ENCODE data around the gene PIK3R6. TPM values are rescaled to one million over a fixed set of nuclear protein-coding genes. Genes with fewer than 3 reads are reported as not detected.

Gene PIK3R6
- total and polyA plus RNA-seq, 2 of the 13 experiments (the other 11 are each of a cell fraction or from before 2014, with no cell fraction given): not detected

DNA sequence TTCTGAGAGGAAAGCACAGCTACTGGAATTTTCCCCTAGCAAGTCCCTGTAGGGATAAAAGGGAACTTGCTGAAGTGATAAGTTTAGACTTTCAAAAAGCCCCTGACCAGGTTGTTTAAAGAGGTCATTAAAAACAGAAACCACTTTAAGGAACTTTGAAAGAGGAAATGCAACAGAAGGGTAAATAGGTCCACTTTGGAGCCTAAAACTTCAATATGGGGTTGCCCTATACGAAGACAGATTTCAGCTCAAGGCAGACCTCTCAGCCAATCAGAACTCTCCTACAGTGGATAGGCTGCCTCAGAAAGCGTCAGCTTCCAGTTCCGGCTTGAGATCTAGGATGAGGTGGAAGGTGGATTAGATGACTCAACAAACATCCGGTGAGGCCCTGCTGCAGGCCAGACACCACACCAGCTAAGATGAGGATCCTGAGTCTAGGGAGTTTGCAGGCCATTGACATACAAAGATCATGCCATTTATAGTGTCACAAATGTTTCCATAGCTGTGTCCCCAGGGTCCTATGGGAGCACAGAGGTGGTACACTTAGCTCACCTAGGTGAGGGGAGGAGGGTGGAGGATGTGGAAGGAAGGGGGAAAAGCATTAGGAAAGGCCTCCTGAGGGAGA, 60.4 kb downstream of the PIK3R6 start:
- Histone ChIP-seq H3K9ac (ENCODE audit: insufficient read depth, low read depth, low read length) (no peak overlapping the region), H3K4me3 (replicated peaks in 1 of 3; ENCODE audit: insufficient read depth in 1 of 3, low read depth in 2 of 3, low read length in 3 of 3) (no peak overlapping the region), H3K79me2 (ENCODE audit: insufficient read depth, low read length) (no peaks in the 10 kb centered on the region), H4K20me1 (ENCODE audit: insufficient read depth, low read length) (no peaks in the 10 kb centered on the region), H2AFZ (ENCODE audit: low read length) (no peak overlapping the region), H3K4me1 (ENCODE audit: insufficient read depth, low read length) (no peaks in the 10 kb centered on the region), H3K36me3 (replicated peaks in 1 of 2; ENCODE audit: control insufficient read depth in 1 of 2, insufficient read depth in 2 of 2, low read length in 2 of 2) (no peaks in the 10 kb centered on the region), H3K27ac (ENCODE audit: extremely low read length, insufficient read depth, low read length) (no peak overlapping the region), H3K9me3 (ENCODE audit: low read length) (peaks cover 12% of the 10 kb centered on the region), H3K27me3 (ENCODE audit: control insufficient read depth in 1 of 2, insufficient read depth in 2 of 2, low read length in 2 of 2) (peaks cover 0 to 15% of the 10 kb centered on the region in 2 experiments; a peak in 3 of 5 replicates), H3K4me2 (ENCODE audit: low read depth, low read length) (no peak overlapping the region)
- intact Hi-C loops (cut with micrococcal nuclease; ENCODE audit: unreplicated experiment): no loop called here
- ATAC-seq (no peak), FAIRE-seq (no peak), DNase-seq (ENCODE audit: low spot score) (no peak)
- no TSS peak for BruUV-seq (replicated peaks)
- TF ChIP-seq SUZ12 (IDR thresholded peaks at IDR 0.05; ENCODE audit: low read depth, low read length) (no peak), GABPA (IDR thresholded peaks at IDR 0.05; ENCODE audit: low read depth, low read length) (no peak), GABPA (CRISPR knock-in tag; IDR thresholded peaks at IDR 0.05; ENCODE audit: low read depth) (peak; percentile 63), ZSCAN29 (CRISPR knock-in tag; conservative IDR thresholded peaks at IDR 0.05) (no peak), CREM (IDR thresholded peaks at IDR 0.05) (no peak), CREM (CRISPR knock-in tag; IDR thresholded peaks at IDR 0.05) (no peak), ZFYVE20 (CRISPR knock-in tag; IDR thresholded peaks at IDR 0.05; ENCODE audit: borderline replicate concordance, low read depth) (no peak)
- TF ChIP-seq, protein P1, sequence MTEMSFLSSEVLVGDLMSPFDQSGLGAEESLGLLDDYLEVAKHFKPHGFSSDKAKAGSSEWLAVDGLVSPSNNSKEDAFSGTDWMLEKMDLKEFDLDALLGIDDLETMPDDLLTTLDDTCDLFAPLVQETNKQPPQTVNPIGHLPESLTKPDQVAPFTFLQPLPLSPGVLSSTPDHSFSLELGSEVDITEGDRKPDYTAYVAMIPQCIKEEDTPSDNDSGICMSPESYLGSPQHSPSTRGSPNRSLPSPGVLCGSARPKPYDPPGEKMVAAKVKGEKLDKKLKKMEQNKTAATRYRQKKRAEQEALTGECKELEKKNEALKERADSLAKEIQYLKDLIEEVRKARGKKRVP (CRISPR knock-in tag; IDR thresholded peaks at IDR 0.05): no peak
- CTCF ChIA-PET (ENCODE audit: low intra/inter-chr PET ratio, low total read pairs): no interaction called here
- POLR2A ChIA-PET: no interaction called here
- in situ Hi-C loops (cut with HindIII; ENCODE audit: extremely low pct_ligation_motif_present, low pct_unique_long_range_greater_than_20kb): no loop called here
- 22% methylated on average over 3 of the region's 4 CpGs for WGBS (ENCODE audit: low lambda C conversion rate)

Measured in HepG2 (cell line).